Measurements from ENCODE around the gene LRRTM4. TPM values are rescaled to one million over a fixed set of nuclear protein-coding genes. Genes with fewer than 3 reads are reported as not detected.

Gene LRRTM4
- total RNA-seq, 1 donor from 2014 or later = 0.41 TPM

GRCh38 chr2:76759634-76760366, 762.4 kb downstream of the LRRTM4 start:
- DNase-seq (no peak), ATAC-seq (no peak)
- no peaks in the 10 kb centered on the region for H3K4me1 ChIP-seq
- intact Hi-C loops (cut with DNase I) = no loop called here
- no peaks in the 10 kb centered on the region for H3K9me3 ChIP-seq
- H3K4me3 ChIP-seq = no peak overlapping the region
- H3K27me3 ChIP-seq = no peaks in the 10 kb centered on the region
- no peak overlapping the region for H3K27ac ChIP-seq
- H3K36me3 ChIP-seq = no peaks in the 10 kb centered on the region
- no peak for TF ChIP-seq CTCF (IDR thresholded peaks at IDR 0.05)

GRCh38 chr2:76752506-76752905, 769.7 kb downstream of the LRRTM4 start:
- Histone ChIP-seq H3K9me3 (no peaks in the 10 kb centered on the region), H3K4me3 (no peak overlapping the region), H3K27me3 (no peaks in the 10 kb centered on the region), H3K4me1 (no peaks in the 10 kb centered on the region), H3K36me3 (no peaks in the 10 kb centered on the region), H3K27ac (no peak overlapping the region)
- DNase-seq (no peak), ATAC-seq (no peak)
- no peak for TF ChIP-seq CTCF (IDR thresholded peaks at IDR 0.05)
- intact Hi-C loops (cut with DNase I) = no loop called here

GRCh38 chr2:76749858-76750257, 772.3 kb downstream of the LRRTM4 start:
- ATAC-seq (no peak), DNase-seq (no peak)
- Histone ChIP-seq H3K36me3 (no peaks in the 10 kb centered on the region), H3K4me1 (no peaks in the 10 kb centered on the region), H3K4me3 (no peak overlapping the region), H3K27ac (no peak overlapping the region), H3K9me3 (no peaks in the 10 kb centered on the region), H3K27me3 (no peaks in the 10 kb centered on the region)
- intact Hi-C loops (cut with DNase I) = no loop called here
- TF ChIP-seq CTCF (IDR thresholded peaks at IDR 0.05) = no peak

GRCh38 chr2:76748581-76749296, 773.4 kb downstream of the LRRTM4 start:
- TF ChIP-seq CTCF (IDR thresholded peaks at IDR 0.05) = no peak
- ATAC-seq = no peak

GRCh38 chr2:76745605-76746004, 776.6 kb downstream of the LRRTM4 start:
- no peaks in the 10 kb centered on the region for H3K36me3 ChIP-seq
- H3K9me3 ChIP-seq = no peaks in the 10 kb centered on the region
- no peaks in the 10 kb centered on the region for H3K4me1 ChIP-seq
- H3K27me3 ChIP-seq = no peaks in the 10 kb centered on the region
- no peak for ATAC-seq
- no peak for TF ChIP-seq CTCF (IDR thresholded peaks at IDR 0.05)
- no peak overlapping the region for H3K27ac ChIP-seq
- no peak overlapping the region for H3K4me3 ChIP-seq
- intact Hi-C loops (cut with DNase I) = no loop called here
- DNase-seq = no peak

More at GRCh38 chr2:76748581-76749296, 773.4 kb downstream of the LRRTM4 start:
- Histone ChIP-seq H3K9me3 (no peaks in the 10 kb centered on the region), H3K4me1 (no peaks in the 10 kb centered on the region), H3K27ac (no peak overlapping the region), H3K4me3 (no peak overlapping the region), H3K36me3 (no peaks in the 10 kb centered on the region), H3K27me3 (no peaks in the 10 kb centered on the region)
- DNase-seq = no peak
- intact Hi-C loops (cut with DNase I) = no loop called here

Measured in upper lobe of right lung (tissue), 1 donor.